ENCODE data around the gene MTA1.

The MTA1 gene

GRCh38 chr14:105487449-105487985 is 67.9 kb downstream of the MTA1 start:
- Histone ChIP-seq H3K9me2 (ENCODE audit: low read depth, low read length) (no peaks in the 10 kb centered on the region), H3K4me1 (ENCODE audit: insufficient read depth, low read length, severe bottlenecking) (peaks cover 41% of the 10 kb centered on the region), H3K4me2 (ENCODE audit: low read length) (peak overlapping the region; percentile 82), H2AFZ (ENCODE audit: low read length) (no peak overlapping the region), H3K9ac (ENCODE audit: low read length) (peak overlapping the region; percentile 61), H3K27ac (ENCODE audit: low read depth, low read length, poor library complexity, severe bottlenecking) (no peak overlapping the region), H3F3A (ENCODE audit: insufficient read depth, low read length) (no peaks in the 10 kb centered on the region), H3K27me3 (ENCODE audit: insufficient read depth, low read length) (peaks cover 19% of the 10 kb centered on the region), H3K79me2 (ENCODE audit: insufficient read depth, low read length) (no peaks in the 10 kb centered on the region), H3K9me3 (ENCODE audit: low read length) (no peaks in the 10 kb centered on the region), H3K36me3 (ENCODE audit: insufficient read depth, low read length) (no peaks in the 10 kb centered on the region), H3K4me3 (ENCODE audit: low read depth, low read length, poor library complexity, severe bottlenecking) (peak overlapping the region; percentile 59), H4K20me1 (ENCODE audit: insufficient read depth, low read length) (no peaks in the 10 kb centered on the region)
- no peak for TF ChIP-seq CTCF (IDR thresholded peaks at IDR 0.05; ENCODE audit: low read length)
- no peak for TF ChIP-seq EZH2 (IDR thresholded peaks at IDR 0.05; ENCODE audit: borderline replicate concordance, low read length)

GRCh38 chr14:105487986-105488777 is 68.6 kb downstream of the MTA1 start:
- Histone ChIP-seq H3K4me2 (ENCODE audit: low read length) (peak overlapping the region; percentile 82), H3K9me3 (ENCODE audit: low read length) (no peaks in the 10 kb centered on the region), H3K79me2 (ENCODE audit: insufficient read depth, low read length) (no peaks in the 10 kb centered on the region), H3F3A (ENCODE audit: insufficient read depth, low read length) (no peaks in the 10 kb centered on the region), H4K20me1 (ENCODE audit: insufficient read depth, low read length) (no peaks in the 10 kb centered on the region), H3K27ac (ENCODE audit: low read depth, low read length, poor library complexity, severe bottlenecking) (no peak overlapping the region), H3K9ac (ENCODE audit: low read length) (peak overlapping the region; percentile 61), H3K9me2 (ENCODE audit: low read depth, low read length) (no peaks in the 10 kb centered on the region), H3K36me3 (ENCODE audit: insufficient read depth, low read length) (no peaks in the 10 kb centered on the region), H2AFZ (ENCODE audit: low read length) (no peak overlapping the region), H3K4me3 (ENCODE audit: low read depth, low read length, poor library complexity, severe bottlenecking) (peak overlapping the region; percentile 59), H3K27me3 (ENCODE audit: insufficient read depth, low read length) (peaks cover 15% of the 10 kb centered on the region), H3K4me1 (ENCODE audit: insufficient read depth, low read length, severe bottlenecking) (peaks cover 40% of the 10 kb centered on the region)
- TF ChIP-seq EZH2 (IDR thresholded peaks at IDR 0.05; ENCODE audit: borderline replicate concordance, low read length) (no peak), CTCF (IDR thresholded peaks at IDR 0.05; ENCODE audit: low read length) (no peak)

- no peak for TF ChIP-seq CTCF (IDR thresholded peaks at IDR 0.05; ENCODE audit: low read length)
- TF ChIP-seq EZH2 (IDR thresholded peaks at IDR 0.05; ENCODE audit: borderline replicate concordance, low read length): no peak
- no peak overlapping the region for H2AFZ ChIP-seq (ENCODE audit: low read length)
- no peaks in the 10 kb centered on the region for H3K9me3 ChIP-seq (ENCODE audit: low read length)
- peak overlapping the region; percentile 72 for H3K4me3 ChIP-seq (ENCODE audit: low read depth, low read length, poor library complexity, severe bottlenecking)
- no peaks in the 10 kb centered on the region for H3K79me2 ChIP-seq (ENCODE audit: insufficient read depth, low read length)
- peak overlapping the region; percentile 77; the same call in 1 of the 2 replicates for H3K9ac ChIP-seq (ENCODE audit: low read length)
- H4K20me1 ChIP-seq (ENCODE audit: insufficient read depth, low read length): no peaks in the 10 kb centered on the region
- no peaks in the 10 kb centered on the region; the same call in 1 of the 2 replicates for H3K36me3 ChIP-seq (ENCODE audit: insufficient read depth, low read length)
- H3K9me2 ChIP-seq (ENCODE audit: low read depth, low read length): no peaks in the 10 kb centered on the region
- no peak overlapping the region for H3K27ac ChIP-seq (ENCODE audit: low read depth, low read length, poor library complexity, severe bottlenecking)
- H3K4me2 ChIP-seq (ENCODE audit: low read length): peak overlapping the region; percentile 80
- H3F3A ChIP-seq (ENCODE audit: insufficient read depth, low read length): no peaks in the 10 kb centered on the region
- peaks cover 40% of the 10 kb centered on the region for H3K4me1 ChIP-seq (ENCODE audit: insufficient read depth, low read length, severe bottlenecking)
- H3K27me3 ChIP-seq (ENCODE audit: insufficient read depth, low read length): peaks cover 14% of the 10 kb centered on the region
These were observed 69.3 kb downstream of the MTA1 start for GRCh38 chr14:105488781-105489541.
